GM18505 (cell line): ENCODE results near the gene FBN3.
"Not testable (repeated sequence)": the region's sequence is repeated elsewhere in the genome, so short reads cannot be mapped to it uniquely, and the experiment has no call there.

Source experiments
- ATAC-seq: cut with Tn5 transposase; IDR thresholded peaks from one replicate; pipeline ENCODE4 v1.9.1; 2021; ENCODE audit not compliant: unreplicated experiment
- POLR2A ChIP-seq: IDR thresholded peaks from 4 replicates; pipeline ENCODE4 v1.6.1; 2011; ENCODE audit warnings: borderline replicate concordance; ENCODE audit not compliant: insufficient read depth, insufficient read length; ENCODE audit errors: extremely low read depth

Gene FBN3

GRCh38 chr19:8149261-8150094 is at the start of gene FBN3:
TSS of gene FBN3 (minus strand) at chr19:8149592. CDS start at chr19:8147480, 2,112 bp downstream.
- TF ChIP-seq POLR2A = no peak
- no peak for ATAC-seq

GRCh38 chr19:8196271-8196927 is 47.0 kb upstream of the FBN3 start:
- no peak for ATAC-seq
- TF ChIP-seq POLR2A = no peak

GRCh38 chr19:8194528-8195267 is 45.3 kb upstream of the FBN3 start:
- ATAC-seq = no peak

GRCh38 chr19:8192221-8192820 is 42.9 kb upstream of the FBN3 start:
- TF ChIP-seq POLR2A = no peak
- ATAC-seq = no peak

More at GRCh38 chr19:8194528-8195267, 45.3 kb upstream of the FBN3 start:
- TF ChIP-seq POLR2A = peak; percentile 35

- no peak for TF ChIP-seq POLR2A
- no peak for ATAC-seq
Observed at GRCh38 chr19:8185343-8186068, 36.1 kb upstream of the FBN3 start.

- no peak for ATAC-seq
- no peak for TF ChIP-seq POLR2A
Observed at GRCh38 chr19:8184274-8184673, 34.9 kb upstream of the FBN3 start.

GRCh38 chr19:8180018-8180417 is 30.6 kb upstream of the FBN3 start:
- no peak for TF ChIP-seq POLR2A
- ATAC-seq = no peak

GRCh38 chr19:8174706-8175105 is 25.3 kb upstream of the FBN3 start:
- no peak for ATAC-seq
- no peak for TF ChIP-seq POLR2A

GRCh38 chr19:8168537-8168936 is 19.1 kb upstream of the FBN3 start:
- no peak for TF ChIP-seq POLR2A
- no peak for ATAC-seq

- no peak for ATAC-seq
- no peak for TF ChIP-seq POLR2A
Observed at GRCh38 chr19:8167985-8168384, 18.6 kb upstream of the FBN3 start.

GRCh38 chr19:8163759-8164158 is 14.4 kb upstream of the FBN3 start:
- TF ChIP-seq POLR2A = no peak
- no peak for ATAC-seq

GRCh38 chr19:8161135-8161646 is 11.8 kb upstream of the FBN3 start:
- TF ChIP-seq POLR2A = peak; percentile 44
- no peak for ATAC-seq

GRCh38 chr19:8159322-8159721 is 9.9 kb upstream of the FBN3 start:
- not testable (repeated sequence) for ATAC-seq
